Measurements from ENCODE around the gene ROBO1.

- TF ChIP-seq POLR2A (IDR thresholded peaks at IDR 0.05) (no peak), CTCF (IDR thresholded peaks at IDR 0.05) (no peak)
Measured at GRCh38 chr3:78809966-78810365, 957.8 kb downstream of the ROBO1 start.

All from right lobe of liver (tissue), 4 donors.